ENCODE measurements around the gene HOXC13. TPM values are rescaled to one million over a fixed set of nuclear protein-coding genes. Genes with fewer than 3 reads are reported as not detected.

Gene HOXC13
- total RNA-seq, 1 donor from 2014 or later: not detected

DNA sequence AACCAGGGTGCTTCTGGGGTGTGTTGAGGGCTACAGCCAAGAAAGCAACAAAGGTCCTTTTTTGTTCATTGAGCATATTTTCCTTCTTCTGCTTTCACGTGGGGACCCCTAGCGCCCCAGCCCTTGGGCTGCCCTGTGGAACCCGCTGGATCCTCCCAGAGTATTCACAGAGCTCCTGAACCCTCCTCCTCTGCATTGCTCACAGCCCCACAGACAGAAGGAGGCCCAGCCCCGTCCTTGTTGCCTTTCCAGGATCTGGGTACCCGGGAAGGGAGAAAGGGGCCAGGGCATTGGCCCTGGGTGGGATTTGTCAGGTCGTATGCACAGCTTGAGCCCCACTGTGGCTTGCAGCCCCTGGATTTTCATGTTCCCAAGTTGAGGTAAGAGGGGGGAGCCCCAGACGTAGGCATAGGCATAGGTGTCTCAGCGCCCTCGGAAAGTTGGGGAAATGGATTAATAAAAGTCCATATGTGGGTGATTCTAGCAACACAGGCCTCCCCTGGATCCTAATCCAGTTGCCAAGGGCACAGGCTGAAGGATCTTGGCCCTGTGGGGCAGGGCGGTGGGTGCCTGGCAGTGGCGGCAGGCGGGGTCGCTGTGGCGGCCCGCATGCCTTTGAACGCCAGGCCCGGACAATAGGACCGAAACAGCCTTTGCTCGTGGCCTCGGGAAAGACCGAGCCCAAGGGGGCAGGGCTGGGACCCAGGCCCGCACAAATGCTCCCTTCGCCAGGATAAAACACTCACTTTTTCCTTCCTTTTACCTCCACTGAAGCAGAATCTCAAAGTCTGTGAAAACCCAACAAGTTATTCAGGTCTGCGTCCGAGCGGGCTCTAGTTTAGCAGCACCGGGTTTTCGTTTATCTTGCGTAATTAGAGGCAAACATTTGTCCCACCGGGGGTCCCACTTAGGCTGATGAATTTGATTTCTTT is 43.3 kb downstream of the HOXC13 start:
- Mint-ChIP-seq H3K4me3 (no peak overlapping the region), H3K9me3 (no peaks in the 10 kb centered on the region), H3K4me1 (peaks cover 17% of the 10 kb centered on the region), H3K27ac (no peak overlapping the region), H3K27me3 (peaks cover 82% of the 10 kb centered on the region), H3K36me3 (ENCODE audit: low read depth) (no peaks in the 10 kb centered on the region)
- DNase-seq: no peak
- intact Hi-C loops (cut with micrococcal nuclease): no loop called here
- ChIA-PET CTCF (no interaction called here), POLR2A (no interaction called here)
- TF ChIP-seq, protein P1, sequence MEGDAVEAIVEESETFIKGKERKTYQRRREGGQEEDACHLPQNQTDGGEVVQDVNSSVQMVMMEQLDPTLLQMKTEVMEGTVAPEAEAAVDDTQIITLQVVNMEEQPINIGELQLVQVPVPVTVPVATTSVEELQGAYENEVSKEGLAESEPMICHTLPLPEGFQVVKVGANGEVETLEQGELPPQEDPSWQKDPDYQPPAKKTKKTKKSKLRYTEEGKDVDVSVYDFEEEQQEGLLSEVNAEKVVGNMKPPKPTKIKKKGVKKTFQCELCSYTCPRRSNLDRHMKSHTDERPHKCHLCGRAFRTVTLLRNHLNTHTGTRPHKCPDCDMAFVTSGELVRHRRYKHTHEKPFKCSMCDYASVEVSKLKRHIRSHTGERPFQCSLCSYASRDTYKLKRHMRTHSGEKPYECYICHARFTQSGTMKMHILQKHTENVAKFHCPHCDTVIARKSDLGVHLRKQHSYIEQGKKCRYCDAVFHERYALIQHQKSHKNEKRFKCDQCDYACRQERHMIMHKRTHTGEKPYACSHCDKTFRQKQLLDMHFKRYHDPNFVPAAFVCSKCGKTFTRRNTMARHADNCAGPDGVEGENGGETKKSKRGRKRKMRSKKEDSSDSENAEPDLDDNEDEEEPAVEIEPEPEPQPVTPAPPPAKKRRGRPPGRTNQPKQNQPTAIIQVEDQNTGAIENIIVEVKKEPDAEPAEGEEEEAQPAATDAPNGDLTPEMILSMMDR (IDR thresholded peaks at IDR 0.05): no peak
- ATAC-seq (ENCODE audit: low read depth): no peak

DNA sequence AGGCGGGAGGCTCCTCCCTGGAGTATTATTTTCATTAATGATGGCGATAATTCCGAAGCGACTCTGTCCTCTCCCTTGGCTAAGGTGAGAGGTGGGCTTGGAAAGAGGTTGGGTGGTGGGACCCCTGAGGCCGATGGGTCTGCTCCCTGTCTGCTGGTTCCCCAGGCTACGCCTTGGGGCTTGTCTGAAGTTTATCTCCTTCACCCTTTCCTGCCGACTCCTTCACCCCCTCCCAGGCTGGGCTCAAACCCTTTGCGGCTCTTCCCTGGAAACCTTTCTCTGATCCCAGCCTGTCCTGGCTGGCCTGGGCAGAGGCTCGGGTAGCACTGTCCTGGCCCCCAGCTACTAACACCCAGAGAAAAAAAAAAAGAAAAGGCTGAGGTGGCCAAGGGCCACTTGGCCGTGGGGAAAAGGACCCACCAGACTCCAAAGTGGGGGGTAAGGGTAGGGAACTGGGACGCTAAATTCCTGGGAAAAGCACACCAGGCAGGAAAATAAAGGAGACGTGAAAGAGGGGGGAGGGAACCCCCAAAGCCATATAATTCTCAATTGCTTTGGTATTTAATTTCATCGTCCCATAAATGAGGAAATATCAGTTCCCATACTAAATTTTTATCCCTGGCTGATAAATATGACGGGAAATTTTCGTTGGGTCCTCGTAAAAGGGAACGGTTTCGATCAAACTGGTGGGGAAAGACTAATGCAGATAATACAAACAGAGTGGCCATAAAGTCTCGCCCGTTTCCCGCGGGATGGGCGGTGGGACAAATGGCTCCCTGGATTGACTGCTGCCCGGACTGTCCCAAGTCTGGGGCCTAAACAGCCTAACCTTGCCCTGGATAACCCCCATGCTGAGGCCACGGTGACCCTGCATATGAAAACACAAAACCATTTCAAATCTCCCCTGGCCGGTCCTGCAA is 44.3 kb downstream of the HOXC13 start:
- ATAC-seq (ENCODE audit: low read depth): no peak
- TF ChIP-seq, protein P1 (IDR thresholded peaks at IDR 0.05): no peak
- POLR2A ChIA-PET: no interaction called here
- intact Hi-C loops (cut with micrococcal nuclease): no loop called here
- Mint-ChIP-seq H3K9me3 (no peaks in the 10 kb centered on the region), H3K4me1 (peaks cover 17% of the 10 kb centered on the region), H3K36me3 (ENCODE audit: low read depth) (no peaks in the 10 kb centered on the region), H3K27ac (peak overlapping the region; percentile 35), H3K27me3 (peaks cover 85% of the 10 kb centered on the region), H3K4me3 (no peak overlapping the region)
- no peak for DNase-seq
- CTCF ChIA-PET: no interaction called here

DNA sequence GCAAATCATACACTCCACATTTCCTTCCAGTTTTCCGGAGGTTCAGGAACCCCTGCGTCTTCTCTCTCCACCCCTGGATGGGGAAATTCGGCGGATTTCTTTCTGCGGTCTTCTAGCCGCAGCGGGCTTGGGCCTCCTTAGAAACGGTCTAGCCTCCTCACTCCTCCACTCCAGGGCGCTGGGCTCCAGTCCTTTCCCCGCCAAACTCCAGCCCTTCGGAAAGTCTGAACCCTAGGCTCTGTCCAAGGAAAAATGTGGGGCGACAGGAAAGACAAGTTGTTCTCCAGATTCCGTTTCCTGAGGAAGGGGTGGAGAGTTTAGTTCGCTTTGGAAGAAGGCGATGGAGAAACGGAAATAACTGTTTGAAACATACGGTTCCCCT is 44.9 kb downstream of the HOXC13 start:
- Mint-ChIP-seq H3K36me3 (ENCODE audit: low read depth) (no peaks in the 10 kb centered on the region), H3K27ac (peak overlapping the region; percentile 35), H3K9me3 (no peaks in the 10 kb centered on the region), H3K4me1 (peaks cover 17% of the 10 kb centered on the region), H3K4me3 (no peak overlapping the region), H3K27me3 (peaks cover 86% of the 10 kb centered on the region)
- TF ChIP-seq, protein P1 (IDR thresholded peaks at IDR 0.05): no peak
- no peak for ATAC-seq (ENCODE audit: low read depth)
- DNase-seq: no peak
- POLR2A ChIA-PET: interaction anchor here (0.9 kb wide), 1 partner anchor 70 kb away, joined by 6 read pairs; the partner anchor contains the start of gene HOXC4
- CTCF ChIA-PET: no interaction called here
- intact Hi-C loops (cut with micrococcal nuclease): no loop called here

DNA sequence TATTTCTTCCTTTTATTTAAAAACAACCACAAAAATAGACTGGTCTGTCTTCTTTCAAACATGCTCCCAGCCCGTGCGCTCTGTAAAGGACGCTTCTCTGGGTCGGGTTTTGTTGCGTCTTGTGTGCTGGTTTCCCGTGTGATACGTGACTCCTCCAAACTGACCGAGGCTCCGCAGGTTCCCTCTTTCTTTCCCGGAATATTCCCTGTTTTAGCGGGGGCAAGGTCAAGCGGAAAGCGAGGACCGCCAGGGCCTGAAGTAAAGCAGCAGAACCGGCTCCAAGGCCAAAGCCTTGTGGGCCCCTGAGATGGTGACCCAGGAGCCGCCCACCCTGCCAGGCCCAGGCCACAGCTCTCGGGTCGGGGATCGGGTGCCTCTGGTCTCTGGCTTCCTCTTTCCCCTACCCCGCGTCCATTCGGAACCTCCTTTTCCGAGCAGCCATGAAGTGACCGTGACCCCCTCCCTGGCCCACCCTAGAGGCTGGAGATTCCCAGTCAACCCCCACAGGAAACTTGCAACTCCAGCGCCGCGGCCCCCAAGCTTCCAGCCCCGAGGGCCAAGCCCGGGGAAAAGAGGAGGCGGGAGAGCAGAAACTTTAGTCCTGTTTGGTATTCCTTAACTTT is 45.4 kb downstream of the HOXC13 start:
- H3K9me3 Mint-ChIP-seq: no peaks in the 10 kb centered on the region
- DNase-seq (no peak), ATAC-seq (ENCODE audit: low read depth) (no peak)
- peaks cover 86% of the 10 kb centered on the region for H3K27me3 Mint-ChIP-seq
- H3K27ac Mint-ChIP-seq: no peak overlapping the region
- TF ChIP-seq, protein P1 (IDR thresholded peaks at IDR 0.05): no peak
- intact Hi-C loops (cut with micrococcal nuclease): no loop called here
- no peaks in the 10 kb centered on the region for H3K36me3 Mint-ChIP-seq (ENCODE audit: low read depth)
- ChIA-PET CTCF (no interaction called here), POLR2A (interaction anchor here (0.9 to 1.3 kb wide), 2 partner anchors 33 to 69 kb away, joined by 6 read pairs; partner anchors contain the start of gene HOXC4)
- H3K4me1 Mint-ChIP-seq: peaks cover 19% of the 10 kb centered on the region
- no peak overlapping the region for H3K4me3 Mint-ChIP-seq
